ENCODE results near the gene CST7. TPM values are rescaled to one million over a fixed set of nuclear protein-coding genes. Genes with fewer than 3 reads are reported as not detected.

The CST7 gene
- total RNA-seq, 1 experiment from 2014 or later: not detected

- H3T11ph ChIP-seq (ENCODE audit: low read length): no peak overlapping the region
- Mint-ChIP-seq H3K4me1 (peaks cover 11% of the 10 kb centered on the region in 2 experiments; a peak in 3 of 4 replicates), H3K36me3 (ENCODE audit: insufficient read depth in 1 of 3, low read depth in 3 of 3) (no peaks in the 10 kb centered on the region), H3K4me3 (no peak overlapping the region), H3K9me3 (peaks cover 0 to 3% of the 10 kb centered on the region in 2 experiments; a peak in 2 of 5 replicates), H3K27ac (no peak overlapping the region), H3K27me3 (ENCODE audit: low read depth) (peaks cover 54% of the 10 kb centered on the region)
- no peak overlapping the region for H2BK15ac ChIP-seq (ENCODE audit: low read depth, low read length)
- H3K79me1 ChIP-seq (ENCODE audit: insufficient read depth, low read depth, low read length, poor library complexity, severe bottlenecking): no peaks in the 10 kb centered on the region
- no peak overlapping the region for H3K27ac ChIP-seq (ENCODE audit: insufficient read length, low read depth, low read length)
- H3K79me2 ChIP-seq (ENCODE audit: insufficient read depth, low read length): no peaks in the 10 kb centered on the region
- no peaks in the 10 kb centered on the region for H3K4me1 ChIP-seq (ENCODE audit: insufficient read depth, low read length)
- no peak overlapping the region for H3K9ac ChIP-seq (ENCODE audit: extremely low read depth, insufficient read length, low read length)
- H3K27me3 ChIP-seq (ENCODE audit: insufficient read depth, low read length): no peaks in the 10 kb centered on the region
- no peak overlapping the region for H3K4me2 ChIP-seq (ENCODE audit: insufficient read depth, insufficient read length, low read length)
- H2BK120ac ChIP-seq (ENCODE audit: low read depth, low read length, poor library complexity, severe bottlenecking): no peak overlapping the region
- H3K9me3 ChIP-seq (ENCODE audit: control insufficient read depth, low read depth, low read length): no peaks in the 10 kb centered on the region
- H3K56ac ChIP-seq (ENCODE audit: insufficient read length, low read depth, low read length): no peak overlapping the region
- H3K23me2 ChIP-seq (ENCODE audit: insufficient read length, low read depth, low read length, poor library complexity, severe bottlenecking): no peaks in the 10 kb centered on the region
- H4K5ac ChIP-seq (ENCODE audit: insufficient read length, low read depth, low read length): no peak overlapping the region
- H2AFZ ChIP-seq (ENCODE audit: low read length): no peak overlapping the region
- H3K23ac ChIP-seq (ENCODE audit: insufficient read length, low read depth, low read length): no peak overlapping the region
- no peaks in the 10 kb centered on the region for H4K20me1 ChIP-seq (ENCODE audit: control insufficient read depth, insufficient read depth, insufficient read length)
- H2BK20ac ChIP-seq (ENCODE audit: low read depth, low read length, poor library complexity, severe bottlenecking): no peak overlapping the region
- H3K18ac ChIP-seq (ENCODE audit: insufficient read length, low read depth, low read length): no peak overlapping the region
- TF ChIP-seq, protein P1, sequence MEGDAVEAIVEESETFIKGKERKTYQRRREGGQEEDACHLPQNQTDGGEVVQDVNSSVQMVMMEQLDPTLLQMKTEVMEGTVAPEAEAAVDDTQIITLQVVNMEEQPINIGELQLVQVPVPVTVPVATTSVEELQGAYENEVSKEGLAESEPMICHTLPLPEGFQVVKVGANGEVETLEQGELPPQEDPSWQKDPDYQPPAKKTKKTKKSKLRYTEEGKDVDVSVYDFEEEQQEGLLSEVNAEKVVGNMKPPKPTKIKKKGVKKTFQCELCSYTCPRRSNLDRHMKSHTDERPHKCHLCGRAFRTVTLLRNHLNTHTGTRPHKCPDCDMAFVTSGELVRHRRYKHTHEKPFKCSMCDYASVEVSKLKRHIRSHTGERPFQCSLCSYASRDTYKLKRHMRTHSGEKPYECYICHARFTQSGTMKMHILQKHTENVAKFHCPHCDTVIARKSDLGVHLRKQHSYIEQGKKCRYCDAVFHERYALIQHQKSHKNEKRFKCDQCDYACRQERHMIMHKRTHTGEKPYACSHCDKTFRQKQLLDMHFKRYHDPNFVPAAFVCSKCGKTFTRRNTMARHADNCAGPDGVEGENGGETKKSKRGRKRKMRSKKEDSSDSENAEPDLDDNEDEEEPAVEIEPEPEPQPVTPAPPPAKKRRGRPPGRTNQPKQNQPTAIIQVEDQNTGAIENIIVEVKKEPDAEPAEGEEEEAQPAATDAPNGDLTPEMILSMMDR (conservative IDR thresholded peaks at IDR 0.05): no peak
- no peak overlapping the region for H4K8ac ChIP-seq (replicated peaks; ENCODE audit: insufficient read length, low read depth, low read length)
- no peak overlapping the region for H2BK12ac ChIP-seq (ENCODE audit: insufficient read length, low read depth, low read length)
- H3K14ac ChIP-seq (ENCODE audit: insufficient read depth, low read length): no peak overlapping the region
- peak; percentile 9 for DNase-seq
- no peak overlapping the region for H2AK5ac ChIP-seq (ENCODE audit: insufficient read length, low read length)
- H2BK5ac ChIP-seq (ENCODE audit: insufficient read length, low read length): no peak overlapping the region
- no peak overlapping the region for H4K91ac ChIP-seq (ENCODE audit: insufficient read length, low read depth, low read length)
- H3K4ac ChIP-seq (ENCODE audit: low read depth, low read length): no peak overlapping the region
- no CpG with 5 or more reads among the region's 4 CpGs for WGBS (ENCODE audit: extremely low coverage, insufficient read length, low lambda C conversion rate)
Measured at GRCh38 chr20:24999568-24999967, 50.5 kb downstream of the CST7 start.
